Testis (tissue), 3 donors: ENCODE measurements around the gene CRISPLD2. TPM values are rescaled to one million over a fixed set of nuclear protein-coding genes. Genes with fewer than 3 reads are reported as not detected.
"Not testable (repeated sequence)": the region's sequence is repeated elsewhere in the genome, so short reads cannot be mapped to it uniquely, and the experiment has no call there.

Experiments
- DNase-seq: peaks from one replicate; pipeline ENCODE4 v3.0.0-alpha.2; 2019
- H3K27ac ChIP-seq, 2 donors: fragments of 200-600 bp; sonication (generic); one replicate each; pipeline ENCODE4 v1.5.1; 2019
- H3K27me3 ChIP-seq: fragments of 200-600 bp; sonication (generic); one replicate; pipeline ENCODE4 v1.5.1; 2019
- H3K36me3 ChIP-seq: fragments of 200-600 bp; sonication (generic); one replicate; pipeline ENCODE4 v1.5.1; 2017; ENCODE audit warnings: low read depth; ENCODE audit errors: missing control alignments
- H3K4me1 ChIP-seq: fragments of 200-600 bp; sonication (generic); one replicate; pipeline ENCODE4 v1.5.1; 2019
- H3K4me3 ChIP-seq, 2 donors: fragments of 200-600 bp; sonication (generic); one replicate each; pipeline ENCODE4 v1.5.1; 2017 to 2019
- H3K9me3 ChIP-seq: fragments of 200-600 bp; sonication (generic); one replicate; pipeline ENCODE4 v1.5.1; 2017
- CTCF ChIP-seq, 3 experiments: fragments of 450-650 bp in 2 of 3; fragments of 200-600 bp in 1 of 3; sonication (generic) in 1 of 3; IDR thresholded peaks; one replicate each; pipeline ENCODE4 v1.5.1; 2016 to 2019; ENCODE audit warnings: antibody characterized with exemption in 3 of 3, mild to moderate bottlenecking in 2 of 3, moderate library complexity in 1 of 3
- POLR2A ChIP-seq: fragments of 450-650 bp; IDR thresholded peaks from one replicate; pipeline ENCODE4 v1.6.1; 2017; ENCODE audit warnings: antibody characterized with exemption, mild to moderate bottlenecking, moderate library complexity
- WGBS, 2 donors: methylation state at CpG; one replicate each; pipeline ENCODE4 v1.1.5; 2018; 5-methylcytosine and 5-hydroxymethylcytosine counted together
- intact Hi-C: fragments of 100-400 bp; cut with DNase I; formaldehyde crosslinking; loops from one replicate; pipeline ENCODE4 v1.15.1; 2023; ENCODE audit warnings: low total_unique reads
- polyA plus RNA-seq: library from polyadenylated mRNA; stranded (reverse); fragments of 350-450 nt; fragmentation: Illumina TruSeq; extraction: RNeasy Lipid Tissue Mini Kit (QIAGEN cat#74804); gene quantifications from one replicate; pipeline ENCODE4 v1.2.3, GENCODE V29; 2014; ENCODE audit warnings: low read depth, low replicate concordance; ENCODE audit not compliant: insufficient read depth
- total RNA-seq, 2 donors: library from RNA; depleted of rRNA; stranded (reverse); fragments of >200 nt; gene quantifications; one replicate each; pipeline ENCODE4 v1.2.3, GENCODE V29; 2016

CRISPLD2 gene
- total and polyA plus RNA-seq, 3 donors from 2014 or later = 47.7 to 59.6 (median 48.8) TPM

GRCh38 chr16:84933774-84934631, 114.2 kb downstream of the CRISPLD2 start:
- Histone ChIP-seq H3K4me3 (no peak overlapping the region), H3K27ac (peak overlapping the region; percentile 69 to 77), H3K4me1 (peaks cover 38% of the 10 kb centered on the region), H3K27me3 (no peaks in the 10 kb centered on the region), H3K36me3 (no peaks in the 10 kb centered on the region), H3K9me3 (no peaks in the 10 kb centered on the region)
- intact Hi-C loops = no loop called here
- DNase-seq = peak; percentile 91
- WGBS, 2 donors = 20 to 42% methylated on average over 11 to 28 of the region's 29 CpGs
- no peak for TF ChIP-seq POLR2A
- TF ChIP-seq CTCF (IDR thresholded peaks at IDR 0.05) = no peak

DNA sequence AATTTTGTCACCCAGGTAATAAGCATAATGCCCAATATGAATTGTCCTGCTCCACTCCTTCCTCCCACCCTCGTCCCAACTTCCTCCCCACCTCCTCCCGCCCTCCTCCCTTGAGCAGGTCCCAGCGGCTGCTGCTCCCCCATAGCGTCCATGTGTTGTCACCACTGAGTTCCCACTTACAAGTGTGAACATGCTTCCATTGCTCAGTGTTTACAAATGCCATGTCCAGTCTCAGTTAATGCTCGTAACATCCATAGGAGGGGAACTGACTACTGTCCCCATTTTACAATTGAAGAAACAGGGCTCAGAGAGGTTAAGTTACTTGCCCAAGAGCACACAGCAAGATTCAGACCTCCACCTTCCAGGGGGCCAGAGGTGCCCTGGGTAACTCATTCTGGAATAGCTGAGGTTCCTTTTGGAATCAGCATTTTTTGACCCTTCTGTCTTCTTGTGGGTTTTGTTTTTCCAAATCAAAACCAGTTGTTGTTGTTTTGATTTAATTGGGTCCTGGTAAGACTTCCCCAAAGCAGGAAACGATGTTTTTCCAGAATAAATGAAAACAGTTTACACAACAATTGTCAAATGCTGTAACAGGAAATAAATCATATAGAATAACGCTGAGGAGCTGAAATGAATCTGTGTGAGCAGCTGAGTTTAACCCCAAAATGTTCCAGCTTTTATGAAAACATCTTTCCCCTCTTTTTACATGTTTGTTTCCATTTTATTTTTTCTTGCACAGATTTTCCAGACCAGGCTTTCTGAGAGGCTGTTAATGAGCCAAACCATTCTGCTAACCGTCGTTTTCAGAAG, 117.6 kb downstream of the CRISPLD2 start:
- 71 to 80% methylated on average over 9 of the region's 9 CpGs for WGBS, 2 donors

GRCh38 chr16:84938616-84939015, 118.8 kb downstream of the CRISPLD2 start:
- H3K27me3 ChIP-seq, DNase-seq, H3K9me3 ChIP-seq, H3K4me3 ChIP-seq, intact Hi-C loops, H3K27ac ChIP-seq, H3K36me3 ChIP-seq: not testable (repeated sequence)
- 86 to 87% methylated on average over 6 of the region's 6 CpGs for WGBS, 2 donors
- H3K4me1 ChIP-seq = peaks cover 18% of the 10 kb centered on the region

More for the DNA sequence above, 117.6 kb downstream of the CRISPLD2 start:
- Histone ChIP-seq H3K27ac (no peak overlapping the region), H3K9me3 (no peaks in the 10 kb centered on the region), H3K27me3 (no peaks in the 10 kb centered on the region), H3K4me3 (no peak overlapping the region), H3K36me3 (no peaks in the 10 kb centered on the region), H3K4me1 (peaks cover 30% of the 10 kb centered on the region)
- DNase-seq = no peak
- no peak for TF ChIP-seq CTCF (IDR thresholded peaks at IDR 0.05)
- TF ChIP-seq POLR2A = no peak
- intact Hi-C loops = no loop called here

DNA sequence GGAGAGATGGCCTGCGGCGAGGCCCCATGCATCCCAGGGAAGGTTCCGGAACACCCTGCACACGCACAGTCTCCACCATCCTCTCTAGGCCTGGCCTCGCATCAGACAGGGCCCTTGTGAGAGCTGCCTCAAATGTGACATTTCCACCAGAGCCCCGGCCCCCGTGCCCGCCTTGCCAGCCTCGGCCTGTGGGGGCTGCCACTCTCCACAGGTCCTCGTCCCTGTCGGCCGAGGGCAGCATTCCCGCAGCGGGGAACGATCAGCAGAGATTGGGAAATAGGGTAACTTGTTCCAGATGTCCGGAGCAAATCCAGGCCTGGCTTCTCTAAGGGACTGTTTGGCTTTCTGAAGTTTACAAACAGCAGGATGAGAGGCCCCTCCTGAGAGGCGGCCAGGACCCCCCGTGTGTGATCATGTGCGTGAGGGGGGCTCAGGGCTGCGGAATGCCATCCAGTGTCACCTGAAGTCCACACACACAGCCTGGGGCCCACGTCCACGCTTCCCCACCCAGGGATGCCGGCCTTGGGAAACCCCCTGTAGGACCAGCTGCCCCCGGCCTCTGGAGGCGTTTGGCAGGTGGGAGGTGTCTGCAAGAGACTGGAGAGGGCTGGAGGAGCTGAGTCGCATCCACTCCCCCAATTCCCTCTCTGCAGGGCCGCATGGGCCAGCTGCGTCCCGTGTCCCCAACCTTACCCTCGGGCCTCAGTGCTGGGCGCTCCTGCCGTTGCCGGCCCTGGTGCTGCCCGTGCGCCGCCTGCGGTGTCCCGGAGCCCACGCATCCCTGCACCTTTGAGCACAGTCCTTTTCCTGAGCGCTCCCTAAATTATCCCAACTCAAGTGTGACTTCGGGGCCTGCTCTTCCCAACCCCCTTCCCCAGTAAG, 121.1 kb downstream of the CRISPLD2 start:
- intact Hi-C loops = no loop called here
- Histone ChIP-seq H3K9me3 (no peaks in the 10 kb centered on the region), H3K4me3 (no peak overlapping the region), H3K4me1 (peaks cover 7% of the 10 kb centered on the region), H3K36me3 (no peaks in the 10 kb centered on the region), H3K27me3 (no peaks in the 10 kb centered on the region), H3K27ac (peak overlapping the region in 1 of 2 donors; percentile 30)
- peak; percentile 37 for DNase-seq
- WGBS, 2 donors = 60 to 77% methylated on average over 19 to 40 of the region's 41 CpGs
- peak in 1 of 3 experiments; percentile 12 for TF ChIP-seq CTCF (IDR thresholded peaks at IDR 0.05)
- TF ChIP-seq POLR2A = no peak
